Measurements from ENCODE around the gene XBP1. TPM values are rescaled to one million over a fixed set of nuclear protein-coding genes. Genes with fewer than 3 reads are reported as not detected.

Gene XBP1
- total and polyA plus RNA-seq, 2 of the 13 experiments (the other 11 are each of a cell fraction or from before 2014, with no cell fraction given) = 416 to 427 TPM

GRCh38 chr22:28819253-28820096 lies 19.1 kb upstream of the XBP1 start (continued):
- peak; percentile 36 for TF ChIP-seq ASH2L (IDR thresholded peaks at IDR 0.05; ENCODE audit: insufficient read length, low read depth, low read length)
- TF ChIP-seq YEATS4 (CRISPR knock-in tag; IDR thresholded peaks at IDR 0.05; ENCODE audit: borderline replicate concordance) = 0 out of 2 replicates have a peak, but pooled peaks have one; percentile 29
- TF ChIP-seq ZNF432 (CRISPR knock-in tag; IDR thresholded peaks at IDR 0.05; ENCODE audit: borderline replicate concordance) = no peak
- TF ChIP-seq ZNF562 (CRISPR knock-in tag; IDR thresholded peaks at IDR 0.05; ENCODE audit: borderline replicate concordance) = no peak
- peak; percentile 73; the same call in 1 of the 2 replicates for TF ChIP-seq ZNF362 (CRISPR knock-in tag; IDR thresholded peaks at IDR 0.05; ENCODE audit: borderline replicate concordance)
- no peak for TF ChIP-seq ZNF839 (CRISPR knock-in tag; IDR thresholded peaks at IDR 0.05; ENCODE audit: borderline replicate concordance)
- TF ChIP-seq GFI1 (CRISPR knock-in tag; IDR thresholded peaks at IDR 0.05; ENCODE audit: borderline replicate concordance) = peak; percentile 46; the same call in 1 of the 2 replicates
- TF ChIP-seq PRDM15 (CRISPR knock-in tag; IDR thresholded peaks at IDR 0.05) = peak; percentile 48; the same call in 1 of the 2 replicates
- TF ChIP-seq FUBP1 (CRISPR knock-in tag; IDR thresholded peaks at IDR 0.05; ENCODE audit: borderline replicate concordance) = no peak
- TF ChIP-seq POLR2AphosphoS5 (IDR thresholded peaks at IDR 0.05; ENCODE audit: low read depth, low read length) = 0 out of 2 replicates have a peak, but pooled peaks have one; percentile 20
- TF ChIP-seq SIN3B (IDR thresholded peaks at IDR 0.05; ENCODE audit: low read length) = no peak
- TF ChIP-seq STAG1 (CRISPR knock-in tag; IDR thresholded peaks at IDR 0.05) = peak; percentile 27; the same call in 1 of the 2 replicates
- peak; percentile 96 for TF ChIP-seq PHF21A (CRISPR knock-in tag; IDR thresholded peaks at IDR 0.05)
- TF ChIP-seq ADNP (CRISPR knock-in tag; IDR thresholded peaks at IDR 0.05) = peak; percentile 97
- TF ChIP-seq ZNF331 (CRISPR knock-in tag; IDR thresholded peaks at IDR 0.05) = peak; percentile 64; the same call in 1 of the 2 replicates
- TF ChIP-seq NR2C2 (CRISPR knock-in tag; IDR thresholded peaks at IDR 0.05; ENCODE audit: borderline replicate concordance) = peak; percentile 53; the same call in 1 of the 2 replicates
- TF ChIP-seq ZNF768 (CRISPR knock-in tag; IDR thresholded peaks at IDR 0.05) = peak; percentile 40; the same call in 1 of the 2 replicates
- TF ChIP-seq ZNF292 (CRISPR knock-in tag; IDR thresholded peaks at IDR 0.05; ENCODE audit: borderline replicate concordance, low read depth) = peak; percentile 45; the same call in 1 of the 2 replicates
- peak; percentile 29; the same call in 1 of the 2 replicates for TF ChIP-seq KLF12 (CRISPR knock-in tag; IDR thresholded peaks at IDR 0.05; ENCODE audit: borderline replicate concordance)
- peak; percentile 53 for TF ChIP-seq U2AF1 (optimal IDR thresholded peaks at IDR 0.05; ENCODE audit: low read depth, low read length)
- no peak for TF ChIP-seq LCORL (IDR thresholded peaks at IDR 0.05)
- peak; percentile 68 for TF ChIP-seq LCORL (CRISPR knock-in tag; IDR thresholded peaks at IDR 0.05)
- peak; percentile 12; the same call in 1 of the 2 replicates for TF ChIP-seq REPIN1 (CRISPR knock-in tag; IDR thresholded peaks at IDR 0.05; ENCODE audit: borderline replicate concordance, low read depth)

All from HepG2 (cell line).